Measurements from ENCODE around the gene ZFYVE19. TPM values are rescaled to one million over a fixed set of nuclear protein-coding genes. Genes with fewer than 3 reads are reported as not detected.

The ZFYVE19 gene
- total RNA-seq, 8 experiments from 2014 or later, result 9.4 to 21.2 (median 12.8) TPM

Other genes with a start within 250 kb of the ZFYVE19 start
- gene CCDC32, start 242.0 kb upstream of the ZFYVE19 start, total RNA-seq, result 10 to 100 TPM; 13.9 to 34.6 (median 21.1) TPM
- 10 to 100 TPM in 6 of 8 experiments, 1 to 10 TPM in 2; 8.5 to 12.6 (median 11.1) TPM for gene RPUSD2, start 237.8 kb upstream of the ZFYVE19 start, total RNA-seq
- 10 to 100 TPM in 3 of 8 experiments, 1 to 10 TPM in 4, under 1 TPM in 1; 0.61 to 21.4 (median 1.6) TPM for gene KNL1, start 212.8 kb upstream of the ZFYVE19 start, total RNA-seq
- 1 to 10 TPM in 3 of 8 experiments, under 1 TPM in 5; 0.46 to 9.0 (median 0.76) TPM for gene RAD51, start 111.9 kb upstream of the ZFYVE19 start, total RNA-seq
- 10 to 100 TPM; 17.6 to 29.3 (median 23.9) TPM for gene RMDN3, start 51.8 kb upstream of the ZFYVE19 start, total RNA-seq
- gene GCHFR, start 43.0 kb upstream of the ZFYVE19 start, total RNA-seq, result 10 to 100 TPM in 1 of 8 experiments, 1 to 10 TPM in 7; 1.5 to 26.2 (median 6.2) TPM
- 1 to 10 TPM; 1.3 to 4.9 (median 1.7) TPM for gene C15orf62, start 37.1 kb upstream of the ZFYVE19 start, total RNA-seq
- gene DNAJC17, start 384 bp downstream of the ZFYVE19 start, total RNA-seq, result 10 to 100 TPM; 20.3 to 52.5 (median 34.0) TPM
- not detected for gene PPP1R14D, start 21.6 kb downstream of the ZFYVE19 start, total RNA-seq
- 1 to 10 TPM in 2 of 8 experiments, under 1 TPM in 6; 0.09 to 1.9 (median 0.37) TPM for gene SPINT1, start 37.0 kb downstream of the ZFYVE19 start, total RNA-seq
- gene RHOV, start 67.1 kb downstream of the ZFYVE19 start, total RNA-seq, result 1 to 10 TPM in 3 of 8 experiments, under 1 TPM in 5; 0.46 to 1.7 (median 0.83) TPM
- 10 to 100 TPM; 12.9 to 24.9 (median 19.3) TPM for gene VPS18, start 87.4 kb downstream of the ZFYVE19 start, total RNA-seq
- 10 to 100 TPM in 2 of 8 experiments, 1 to 10 TPM in 3, under 1 TPM in 3; 0.40 to 20.2 (median 3.0) TPM for gene DLL4, start 122.3 kb downstream of the ZFYVE19 start, total RNA-seq
- 10 to 100 TPM in 5 of 8 experiments, 1 to 10 TPM in 3; 2.7 to 70.3 (median 21.4) TPM for gene CHAC1, start 146.4 kb downstream of the ZFYVE19 start, total RNA-seq